Activated CD4-positive, alpha-beta T cell treated with anti-CD3 and anti-CD28 coated beads, Interleukin-2, Interleukin-4, amounts not matched to agents 100 ng/mL and 50 ng/mL, durations not matched to agents 16 hours and 8 hours (primary cell): Measurements from ENCODE around the gene CMYA5.
"Not testable (repeated sequence)": the region's sequence is repeated elsewhere in the genome, so short reads cannot be mapped to it uniquely, and the experiment has no call there.

Experiments
- DNase-seq: peaks from one replicate; pipeline ENCODE4 v3.0.0-alpha.2; 2020; ENCODE audit warnings: low spot score

The CMYA5 gene

GRCh38 chr5:79689541-79690466, at the start of gene CMYA5:
TSS of gene CMYA5 (plus strand) at chr5:79689836. CDS start at chr5:79689908, 72 bp downstream.
- no peak for DNase-seq

- no peak for DNase-seq
Measured at GRCh38 chr5:79640571-79641055, 49.0 kb upstream of the CMYA5 start.

GRCh38 chr5:79641414-79641813, 48.2 kb upstream of the CMYA5 start:
- DNase-seq, result no peak

GRCh38 chr5:79642210-79642609, 47.4 kb upstream of the CMYA5 start:
- no peak for DNase-seq

- DNase-seq, result no peak
Measured at GRCh38 chr5:79653843-79654242, 35.8 kb upstream of the CMYA5 start.

- peak; percentile 38 for DNase-seq
Measured at GRCh38 chr5:79663212-79663611, 26.4 kb upstream of the CMYA5 start.

GRCh38 chr5:79666758-79667157, 22.9 kb upstream of the CMYA5 start:
- DNase-seq, result no peak

GRCh38 chr5:79672392-79672791, 17.2 kb upstream of the CMYA5 start:
- DNase-seq, result no peak

GRCh38 chr5:79676354-79676753, 13.3 kb upstream of the CMYA5 start:
- DNase-seq, result not testable (repeated sequence)

GRCh38 chr5:79682102-79682501, 7.5 kb upstream of the CMYA5 start:
- not testable (repeated sequence) for DNase-seq

GRCh38 chr5:79684782-79685181, 4.9 kb upstream of the CMYA5 start:
- DNase-seq, result no peak

GRCh38 chr5:79685627-79686026, 4.0 kb upstream of the CMYA5 start:
- no peak for DNase-seq

GRCh38 chr5:79686799-79687198, 2.8 kb upstream of the CMYA5 start:
- no peak for DNase-seq

GRCh38 chr5:79687889-79688288, 1.7 kb upstream of the CMYA5 start:
- DNase-seq, result no peak

- no peak for DNase-seq
Measured at GRCh38 chr5:79691007-79691406, 1.4 kb downstream of the CMYA5 start.

GRCh38 chr5:79692596-79692995, 3.0 kb downstream of the CMYA5 start:
- DNase-seq, result no peak

GRCh38 chr5:79694183-79694582, 4.5 kb downstream of the CMYA5 start:
- no peak for DNase-seq

GRCh38 chr5:79694652-79695051, 5.0 kb downstream of the CMYA5 start:
- DNase-seq, result no peak

GRCh38 chr5:79695526-79695925, 5.9 kb downstream of the CMYA5 start:
- no peak for DNase-seq

GRCh38 chr5:79697222-79698170, 7.9 kb downstream of the CMYA5 start:
- no peak for DNase-seq

- DNase-seq, result peak; percentile 35
Measured at GRCh38 chr5:79699763-79700400, 10.2 kb downstream of the CMYA5 start.
